Mucosa of stomach (tissue), 1 donor: Measurements from ENCODE around the gene FERMT2.

Source experiments
- H3K27me3 ChIP-seq: one replicate; pipeline ENCODE4 v1.7.0; 2013; ENCODE audit warnings: mild to moderate bottlenecking, low read length; ENCODE audit not compliant: control insufficient read depth, insufficient read depth
- H3K36me3 ChIP-seq: one replicate; pipeline ENCODE4 v1.7.0; 2013; ENCODE audit warnings: low read length; ENCODE audit not compliant: control insufficient read depth, insufficient read depth
- H3K4me1 ChIP-seq: one replicate; pipeline ENCODE4 v1.7.0; 2013; ENCODE audit warnings: mild to moderate bottlenecking, low read length; ENCODE audit not compliant: control insufficient read depth, insufficient read depth
- H3K4me3 ChIP-seq: one replicate; pipeline ENCODE4 v1.7.0; 2013; ENCODE audit warnings: low read length
- H3K9ac ChIP-seq: one replicate; pipeline ENCODE4 v1.7.0; 2013; ENCODE audit warnings: mild to moderate bottlenecking, low read length, moderate library complexity
- H3K9me3 ChIP-seq: one replicate; pipeline ENCODE4 v1.7.0; 2013; ENCODE audit warnings: mild to moderate bottlenecking, low read length, moderate library complexity; ENCODE audit not compliant: control insufficient read depth
- donor health status: Pancreatic carcinoma.

Gene FERMT2

GRCh38 chr14:52850451-52850909, 100.4 kb downstream of the FERMT2 start:
- no peaks in the 10 kb centered on the region for H3K36me3 ChIP-seq
- H3K4me1 ChIP-seq, result no peaks in the 10 kb centered on the region
- H3K9ac ChIP-seq, result no peak overlapping the region
- no peaks in the 10 kb centered on the region for H3K9me3 ChIP-seq
- no peaks in the 10 kb centered on the region for H3K27me3 ChIP-seq
- no peak overlapping the region for H3K4me3 ChIP-seq

GRCh38 chr14:52848626-52849025, 102.2 kb downstream of the FERMT2 start:
- no peak overlapping the region for H3K4me3 ChIP-seq
- H3K9ac ChIP-seq, result no peak overlapping the region
- no peaks in the 10 kb centered on the region for H3K4me1 ChIP-seq
- H3K36me3 ChIP-seq, result no peaks in the 10 kb centered on the region
- H3K27me3 ChIP-seq, result no peaks in the 10 kb centered on the region
- H3K9me3 ChIP-seq, result no peaks in the 10 kb centered on the region

- H3K4me1 ChIP-seq, result no peaks in the 10 kb centered on the region
- H3K9me3 ChIP-seq, result no peaks in the 10 kb centered on the region
- no peaks in the 10 kb centered on the region for H3K36me3 ChIP-seq
- no peak overlapping the region for H3K9ac ChIP-seq
- H3K4me3 ChIP-seq, result no peak overlapping the region
- no peaks in the 10 kb centered on the region for H3K27me3 ChIP-seq
Measured at GRCh38 chr14:52846591-52846990, 104.3 kb downstream of the FERMT2 start.

GRCh38 chr14:52845081-52845480, 105.8 kb downstream of the FERMT2 start:
- H3K36me3 ChIP-seq, result no peaks in the 10 kb centered on the region
- H3K9ac ChIP-seq, result no peak overlapping the region
- H3K4me1 ChIP-seq, result no peaks in the 10 kb centered on the region
- H3K9me3 ChIP-seq, result no peaks in the 10 kb centered on the region
- no peak overlapping the region for H3K4me3 ChIP-seq
- no peaks in the 10 kb centered on the region for H3K27me3 ChIP-seq

GRCh38 chr14:52844262-52845060, 106.4 kb downstream of the FERMT2 start:
- H3K4me3 ChIP-seq, result no peak overlapping the region

GRCh38 chr14:52840877-52841276, 110.0 kb downstream of the FERMT2 start:
- Histone ChIP-seq H3K27me3 (no peaks in the 10 kb centered on the region), H3K9me3 (no peaks in the 10 kb centered on the region), H3K36me3 (no peaks in the 10 kb centered on the region), H3K4me3 (no peak overlapping the region), H3K4me1 (no peaks in the 10 kb centered on the region), H3K9ac (no peak overlapping the region)

More at GRCh38 chr14:52844262-52845060, 106.4 kb downstream of the FERMT2 start:
- no peaks in the 10 kb centered on the region for H3K36me3 ChIP-seq
- no peaks in the 10 kb centered on the region for H3K4me1 ChIP-seq
- no peaks in the 10 kb centered on the region for H3K27me3 ChIP-seq
- no peaks in the 10 kb centered on the region for H3K9me3 ChIP-seq
- H3K9ac ChIP-seq, result no peak overlapping the region

GRCh38 chr14:52837451-52837850, 113.4 kb downstream of the FERMT2 start:
- Histone ChIP-seq H3K4me3 (no peak overlapping the region), H3K9me3 (no peaks in the 10 kb centered on the region), H3K4me1 (no peaks in the 10 kb centered on the region), H3K9ac (no peak overlapping the region), H3K27me3 (no peaks in the 10 kb centered on the region), H3K36me3 (no peaks in the 10 kb centered on the region)

- no peaks in the 10 kb centered on the region for H3K27me3 ChIP-seq
- H3K4me1 ChIP-seq, result no peaks in the 10 kb centered on the region
- no peak overlapping the region for H3K4me3 ChIP-seq
- H3K9me3 ChIP-seq, result no peaks in the 10 kb centered on the region
- no peak overlapping the region for H3K9ac ChIP-seq
- H3K36me3 ChIP-seq, result no peaks in the 10 kb centered on the region
Measured at GRCh38 chr14:52836063-52836462, 114.8 kb downstream of the FERMT2 start.

GRCh38 chr14:52835122-52835903, 115.5 kb downstream of the FERMT2 start:
- no peak overlapping the region for H3K9ac ChIP-seq
- H3K4me3 ChIP-seq, result no peak overlapping the region
- H3K9me3 ChIP-seq, result no peaks in the 10 kb centered on the region
- no peaks in the 10 kb centered on the region for H3K27me3 ChIP-seq
- no peaks in the 10 kb centered on the region for H3K36me3 ChIP-seq
- no peaks in the 10 kb centered on the region for H3K4me1 ChIP-seq

GRCh38 chr14:52834440-52834842, 116.4 kb downstream of the FERMT2 start:
- H3K4me3 ChIP-seq, result no peak overlapping the region
- H3K4me1 ChIP-seq, result no peaks in the 10 kb centered on the region
- no peaks in the 10 kb centered on the region for H3K36me3 ChIP-seq
- H3K27me3 ChIP-seq, result no peaks in the 10 kb centered on the region
- H3K9me3 ChIP-seq, result no peaks in the 10 kb centered on the region
- H3K9ac ChIP-seq, result no peak overlapping the region

GRCh38 chr14:52833891-52834290, 117.0 kb downstream of the FERMT2 start:
- H3K27me3 ChIP-seq, result no peaks in the 10 kb centered on the region
- no peaks in the 10 kb centered on the region for H3K36me3 ChIP-seq
- no peaks in the 10 kb centered on the region for H3K9me3 ChIP-seq
- no peak overlapping the region for H3K4me3 ChIP-seq
- H3K4me1 ChIP-seq, result no peaks in the 10 kb centered on the region
- no peak overlapping the region for H3K9ac ChIP-seq

- H3K36me3 ChIP-seq, result no peaks in the 10 kb centered on the region
- no peaks in the 10 kb centered on the region for H3K9me3 ChIP-seq
- H3K4me1 ChIP-seq, result no peaks in the 10 kb centered on the region
- H3K27me3 ChIP-seq, result no peaks in the 10 kb centered on the region
- no peak overlapping the region for H3K9ac ChIP-seq
- H3K4me3 ChIP-seq, result no peak overlapping the region
Measured at GRCh38 chr14:52829527-52830185, 121.2 kb downstream of the FERMT2 start.
